ENCODE results near the gene ADGRG4.

Gene ADGRG4

GRCh38 chrX:136306182-136306581, 5.4 kb downstream of the ADGRG4 start:
- no peak for DNase-seq

- no peak for DNase-seq
These were observed 6.7 kb downstream of the ADGRG4 start for GRCh38 chrX:136307471-136307870.

- DNase-seq, result no peak
These were observed 9.6 kb downstream of the ADGRG4 start for GRCh38 chrX:136310411-136310810.

- DNase-seq, result no peak
These were observed 17.4 kb downstream of the ADGRG4 start for GRCh38 chrX:136318156-136318555.

GRCh38 chrX:136318895-136319597, 18.3 kb downstream of the ADGRG4 start:
- DNase-seq, result no peak

- no peak for DNase-seq
These were observed 18.8 kb downstream of the ADGRG4 start for GRCh38 chrX:136319600-136319999.

- DNase-seq, result no peak
These were observed 20.8 kb downstream of the ADGRG4 start for GRCh38 chrX:136321532-136321931.

- no peak for DNase-seq
These were observed 21.3 kb downstream of the ADGRG4 start for GRCh38 chrX:136322064-136322463.

GRCh38 chrX:136325377-136325776, 24.6 kb downstream of the ADGRG4 start:
- DNase-seq, result no peak

- DNase-seq, result no peak
These were observed 28.2 kb downstream of the ADGRG4 start for GRCh38 chrX:136328933-136329332.

- no peak for DNase-seq
These were observed 35.9 kb downstream of the ADGRG4 start for GRCh38 chrX:136336623-136337022.

GRCh38 chrX:136339702-136340101, 38.9 kb downstream of the ADGRG4 start:
- no peak for DNase-seq

GRCh38 chrX:136344320-136344719, 43.6 kb downstream of the ADGRG4 start:
- no peak for DNase-seq

GRCh38 chrX:136346506-136346905, 45.7 kb downstream of the ADGRG4 start:
- no peak for DNase-seq

- no peak for DNase-seq
These were observed 46.9 kb downstream of the ADGRG4 start for GRCh38 chrX:136347706-136348105.

GRCh38 chrX:136353526-136354093, 52.8 kb downstream of the ADGRG4 start:
- no peak for DNase-seq

- no peak for DNase-seq
These were observed 53.4 kb downstream of the ADGRG4 start for GRCh38 chrX:136354201-136354600.

GRCh38 chrX:136369377-136369776, 68.6 kb downstream of the ADGRG4 start:
- no peak for DNase-seq

GRCh38 chrX:136376713-136377112, 76.0 kb downstream of the ADGRG4 start:
- DNase-seq, result no peak

- no peak for DNase-seq
These were observed 79.4 kb downstream of the ADGRG4 start for GRCh38 chrX:136380010-136380769.

GRCh38 chrX:136386173-136386572, 85.4 kb downstream of the ADGRG4 start:
- DNase-seq, result no peak

GRCh38 chrX:136386826-136387225, 86.1 kb downstream of the ADGRG4 start:
- no peak for DNase-seq

- DNase-seq, result no peak
These were observed 87.3 kb downstream of the ADGRG4 start for GRCh38 chrX:136387951-136388502.

GRCh38 chrX:136390921-136391320, 90.2 kb downstream of the ADGRG4 start:
- DNase-seq, result no peak

Measured in activated naive CD4-positive, alpha-beta T cell treated with anti-CD3 and anti-CD28 coated beads, Interleukin-2, amount 50 U/mL, for 16 hours (primary cell).